ENCODE results near the gene YIPF6.

DNA sequence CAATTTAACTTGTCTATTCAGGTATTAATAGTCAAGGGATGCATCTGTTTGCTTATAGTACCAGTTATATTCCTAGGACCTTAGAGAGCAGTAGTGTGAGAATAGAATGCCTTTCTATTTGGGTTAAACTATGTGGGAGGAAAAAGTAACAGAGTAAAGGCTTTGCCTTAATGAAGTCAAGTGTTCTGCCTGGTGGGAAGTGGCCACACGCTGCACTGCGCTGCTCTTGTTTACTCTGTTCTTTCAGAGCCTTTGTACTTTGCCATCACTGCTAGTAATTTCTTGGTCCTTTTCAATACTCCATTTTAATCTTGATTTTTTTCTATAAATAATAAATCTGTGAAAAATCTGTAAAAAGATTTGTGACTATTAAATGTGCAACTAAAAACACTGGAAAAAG lies 38.0 kb downstream of the YIPF6 start:
- TF ChIP-seq, protein P1, sequence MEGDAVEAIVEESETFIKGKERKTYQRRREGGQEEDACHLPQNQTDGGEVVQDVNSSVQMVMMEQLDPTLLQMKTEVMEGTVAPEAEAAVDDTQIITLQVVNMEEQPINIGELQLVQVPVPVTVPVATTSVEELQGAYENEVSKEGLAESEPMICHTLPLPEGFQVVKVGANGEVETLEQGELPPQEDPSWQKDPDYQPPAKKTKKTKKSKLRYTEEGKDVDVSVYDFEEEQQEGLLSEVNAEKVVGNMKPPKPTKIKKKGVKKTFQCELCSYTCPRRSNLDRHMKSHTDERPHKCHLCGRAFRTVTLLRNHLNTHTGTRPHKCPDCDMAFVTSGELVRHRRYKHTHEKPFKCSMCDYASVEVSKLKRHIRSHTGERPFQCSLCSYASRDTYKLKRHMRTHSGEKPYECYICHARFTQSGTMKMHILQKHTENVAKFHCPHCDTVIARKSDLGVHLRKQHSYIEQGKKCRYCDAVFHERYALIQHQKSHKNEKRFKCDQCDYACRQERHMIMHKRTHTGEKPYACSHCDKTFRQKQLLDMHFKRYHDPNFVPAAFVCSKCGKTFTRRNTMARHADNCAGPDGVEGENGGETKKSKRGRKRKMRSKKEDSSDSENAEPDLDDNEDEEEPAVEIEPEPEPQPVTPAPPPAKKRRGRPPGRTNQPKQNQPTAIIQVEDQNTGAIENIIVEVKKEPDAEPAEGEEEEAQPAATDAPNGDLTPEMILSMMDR (IDR thresholded peaks at IDR 0.05), result no peak
- TF ChIP-seq, protein P2, sequence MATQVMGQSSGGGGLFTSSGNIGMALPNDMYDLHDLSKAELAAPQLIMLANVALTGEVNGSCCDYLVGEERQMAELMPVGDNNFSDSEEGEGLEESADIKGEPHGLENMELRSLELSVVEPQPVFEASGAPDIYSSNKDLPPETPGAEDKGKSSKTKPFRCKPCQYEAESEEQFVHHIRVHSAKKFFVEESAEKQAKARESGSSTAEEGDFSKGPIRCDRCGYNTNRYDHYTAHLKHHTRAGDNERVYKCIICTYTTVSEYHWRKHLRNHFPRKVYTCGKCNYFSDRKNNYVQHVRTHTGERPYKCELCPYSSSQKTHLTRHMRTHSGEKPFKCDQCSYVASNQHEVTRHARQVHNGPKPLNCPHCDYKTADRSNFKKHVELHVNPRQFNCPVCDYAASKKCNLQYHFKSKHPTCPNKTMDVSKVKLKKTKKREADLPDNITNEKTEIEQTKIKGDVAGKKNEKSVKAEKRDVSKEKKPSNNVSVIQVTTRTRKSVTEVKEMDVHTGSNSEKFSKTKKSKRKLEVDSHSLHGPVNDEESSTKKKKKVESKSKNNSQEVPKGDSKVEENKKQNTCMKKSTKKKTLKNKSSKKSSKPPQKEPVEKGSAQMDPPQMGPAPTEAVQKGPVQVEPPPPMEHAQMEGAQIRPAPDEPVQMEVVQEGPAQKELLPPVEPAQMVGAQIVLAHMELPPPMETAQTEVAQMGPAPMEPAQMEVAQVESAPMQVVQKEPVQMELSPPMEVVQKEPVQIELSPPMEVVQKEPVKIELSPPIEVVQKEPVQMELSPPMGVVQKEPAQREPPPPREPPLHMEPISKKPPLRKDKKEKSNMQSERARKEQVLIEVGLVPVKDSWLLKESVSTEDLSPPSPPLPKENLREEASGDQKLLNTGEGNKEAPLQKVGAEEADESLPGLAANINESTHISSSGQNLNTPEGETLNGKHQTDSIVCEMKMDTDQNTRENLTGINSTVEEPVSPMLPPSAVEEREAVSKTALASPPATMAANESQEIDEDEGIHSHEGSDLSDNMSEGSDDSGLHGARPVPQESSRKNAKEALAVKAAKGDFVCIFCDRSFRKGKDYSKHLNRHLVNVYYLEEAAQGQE (IDR thresholded peaks at IDR 0.05; ENCODE audit: insufficient read depth in 1 of 2, low read depth in 2 of 2, low read length in 1 of 2), result no peak
- no peak for TF ChIP-seq POLR2AphosphoS5 (IDR thresholded peaks at IDR 0.05; ENCODE audit: low read depth, low read length)
- TF ChIP-seq TCF7L2 (IDR thresholded peaks at IDR 0.05; ENCODE audit: low read depth, low read length), result no peak
